ENCODE measurements around the gene FAT1. TPM values are rescaled to one million over a fixed set of nuclear protein-coding genes. Genes with fewer than 3 reads are reported as not detected.
A peak's percentile ranks its signal among the peaks of the same experiment; 100 is the strongest.

The FAT1 gene
- total and polyA plus RNA-seq, 3 donors from 2014 or later = 51.5 to 157 (median 118) TPM

DNA sequence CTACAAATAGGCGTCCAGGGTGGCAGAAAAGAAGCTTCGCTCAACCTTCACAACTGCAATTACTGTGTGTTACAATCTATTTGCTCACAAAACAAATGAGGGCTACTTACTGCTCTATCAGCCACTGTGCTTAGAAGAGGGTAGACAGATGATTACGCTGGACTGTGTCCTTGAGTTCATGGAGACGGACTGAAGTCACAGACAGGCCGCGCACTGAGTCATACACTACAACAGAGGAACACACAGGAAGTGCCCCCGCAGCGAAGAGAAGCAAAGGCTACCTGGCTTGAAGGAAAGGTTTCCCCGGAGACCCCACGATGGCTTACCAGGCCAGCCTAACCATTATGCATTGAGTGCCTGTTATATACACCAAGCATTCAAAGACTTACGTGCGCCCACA lies 25.6 kb downstream of the FAT1 start:
- H3K27ac ChIP-seq = peak overlapping the region; percentile 1 to 42
- intact Hi-C loops (cut with DNase I; ENCODE audit: low total_unique reads) = no loop called here

DNA sequence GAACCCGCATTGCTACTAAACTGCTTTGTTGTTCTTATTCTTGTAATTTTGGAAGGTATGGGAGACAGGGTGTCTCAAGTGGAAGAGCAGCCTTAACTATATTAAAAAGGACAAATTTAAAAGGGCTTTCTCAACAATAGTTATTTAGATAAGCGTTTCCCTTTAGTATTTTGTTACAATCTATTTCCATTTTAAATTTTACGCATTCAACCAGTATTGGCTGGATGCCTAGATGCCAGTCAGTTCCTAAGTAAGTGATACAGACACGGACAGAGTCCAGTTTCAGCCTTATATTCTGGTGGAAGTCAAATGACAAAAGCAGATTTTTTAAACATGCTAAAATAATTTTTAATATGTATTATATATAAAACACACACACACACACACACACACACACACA lies 28.3 kb downstream of the FAT1 start:
- intact Hi-C loops (cut with DNase I; ENCODE audit: low total_unique reads) = no loop called here
- H3K4me3 ChIP-seq = no peak overlapping the region
- no peak for TF ChIP-seq POLR2A (IDR thresholded peaks at IDR 0.05)
- TF ChIP-seq, protein P1, sequence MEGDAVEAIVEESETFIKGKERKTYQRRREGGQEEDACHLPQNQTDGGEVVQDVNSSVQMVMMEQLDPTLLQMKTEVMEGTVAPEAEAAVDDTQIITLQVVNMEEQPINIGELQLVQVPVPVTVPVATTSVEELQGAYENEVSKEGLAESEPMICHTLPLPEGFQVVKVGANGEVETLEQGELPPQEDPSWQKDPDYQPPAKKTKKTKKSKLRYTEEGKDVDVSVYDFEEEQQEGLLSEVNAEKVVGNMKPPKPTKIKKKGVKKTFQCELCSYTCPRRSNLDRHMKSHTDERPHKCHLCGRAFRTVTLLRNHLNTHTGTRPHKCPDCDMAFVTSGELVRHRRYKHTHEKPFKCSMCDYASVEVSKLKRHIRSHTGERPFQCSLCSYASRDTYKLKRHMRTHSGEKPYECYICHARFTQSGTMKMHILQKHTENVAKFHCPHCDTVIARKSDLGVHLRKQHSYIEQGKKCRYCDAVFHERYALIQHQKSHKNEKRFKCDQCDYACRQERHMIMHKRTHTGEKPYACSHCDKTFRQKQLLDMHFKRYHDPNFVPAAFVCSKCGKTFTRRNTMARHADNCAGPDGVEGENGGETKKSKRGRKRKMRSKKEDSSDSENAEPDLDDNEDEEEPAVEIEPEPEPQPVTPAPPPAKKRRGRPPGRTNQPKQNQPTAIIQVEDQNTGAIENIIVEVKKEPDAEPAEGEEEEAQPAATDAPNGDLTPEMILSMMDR (IDR thresholded peaks at IDR 0.05) = no peak
- no peaks in the 10 kb centered on the region for H3K9me3 ChIP-seq
- WGBS, 2 donors = 65 to 71% methylated on average over 4 of the region's 4 CpGs
- H3K36me3 ChIP-seq (ENCODE audit: low read depth, missing control alignments) = no peaks in the 10 kb centered on the region
- H3K27me3 ChIP-seq = no peaks in the 10 kb centered on the region
- peaks cover 24% of the 10 kb centered on the region for H3K4me1 ChIP-seq
- peak overlapping the region; percentile 22 to 45 for H3K27ac ChIP-seq
- peak; percentile 69 for DNase-seq

More for the DNA sequence above, 25.6 kb downstream of the FAT1 start:
- 57 to 88% methylated on average over 11 to 12 of the region's 12 CpGs for WGBS, 2 donors
- Histone ChIP-seq H3K4me3 (no peak overlapping the region), H3K27me3 (no peaks in the 10 kb centered on the region), H3K4me1 (peaks cover 46% of the 10 kb centered on the region), H3K9me3 (no peaks in the 10 kb centered on the region), H3K36me3 (ENCODE audit: low read depth, missing control alignments) (no peaks in the 10 kb centered on the region)
- no peak for TF ChIP-seq POLR2A (IDR thresholded peaks at IDR 0.05)
- TF ChIP-seq, protein P1 (IDR thresholded peaks at IDR 0.05) = no peak
- DNase-seq = peak; percentile 62

DNA sequence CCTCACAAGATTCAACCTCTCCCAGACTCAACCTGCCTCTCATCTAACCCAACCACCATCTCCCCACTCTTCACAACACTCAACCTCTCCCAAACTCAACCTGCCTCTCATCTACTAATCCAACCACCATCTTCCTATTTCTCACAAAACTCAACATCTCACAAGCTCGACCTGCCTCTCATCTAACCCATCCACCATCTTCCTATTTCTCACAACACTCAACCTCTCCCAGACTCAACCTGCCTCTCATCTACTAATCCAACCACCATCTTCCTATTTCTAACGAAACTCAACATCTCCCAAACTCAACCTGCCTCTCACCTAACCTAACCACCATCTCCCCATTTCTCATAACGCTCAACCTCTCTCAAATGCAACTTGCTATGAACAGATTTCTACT lies 29.8 kb downstream of the FAT1 start:
- no peaks in the 10 kb centered on the region for H3K36me3 ChIP-seq (ENCODE audit: low read depth, missing control alignments)
- WGBS, 2 donors = 93 to 94% methylated on average over 3 of the region's 3 CpGs
- H3K27ac ChIP-seq = no peak overlapping the region
- intact Hi-C loops (cut with DNase I; ENCODE audit: low total_unique reads) = no loop called here
- no peak overlapping the region for H3K4me3 ChIP-seq
- H3K4me1 ChIP-seq = peaks cover 14% of the 10 kb centered on the region
- no peaks in the 10 kb centered on the region for H3K27me3 ChIP-seq
- TF ChIP-seq POLR2A (IDR thresholded peaks at IDR 0.05) = no peak
- TF ChIP-seq, protein P1 (IDR thresholded peaks at IDR 0.05) = no peak
- DNase-seq = no peak
- H3K9me3 ChIP-seq = no peaks in the 10 kb centered on the region

DNA sequence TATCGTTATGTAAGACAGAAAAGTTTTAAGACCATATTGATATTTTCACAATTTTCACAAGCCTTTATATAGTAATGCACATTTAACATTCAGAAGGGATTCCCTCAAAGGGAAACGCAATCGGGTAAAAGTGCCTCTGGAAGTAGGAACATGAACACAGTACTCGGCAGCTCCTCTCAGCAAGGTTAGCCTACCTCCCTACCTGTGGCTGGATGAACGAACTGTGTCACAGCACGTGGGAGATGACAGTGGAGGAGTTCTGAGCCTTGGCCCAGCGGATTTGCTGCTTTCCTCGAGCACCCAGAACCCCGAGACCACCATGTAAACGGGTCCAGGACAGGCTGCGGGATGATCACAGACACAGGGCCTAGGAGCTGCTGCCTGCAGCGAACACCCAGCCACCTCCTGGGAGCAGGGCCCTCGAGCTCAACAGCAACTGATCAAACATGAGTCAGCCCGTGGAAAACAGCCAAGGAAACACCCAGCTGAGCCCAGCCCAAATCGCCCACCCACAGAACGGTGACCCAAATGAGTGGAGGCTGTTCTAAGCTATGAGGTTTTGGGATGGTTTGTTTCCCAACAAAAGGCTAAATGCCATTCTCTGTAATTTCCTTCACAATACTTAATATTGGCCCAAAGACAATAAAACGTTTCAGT lies 30.4 kb downstream of the FAT1 start:
- no peak for TF ChIP-seq POLR2A (IDR thresholded peaks at IDR 0.05)
- H3K4me3 ChIP-seq = no peak overlapping the region
- WGBS, 2 donors = 50 to 70% methylated on average over 10 to 17 of the region's 17 CpGs

DNA sequence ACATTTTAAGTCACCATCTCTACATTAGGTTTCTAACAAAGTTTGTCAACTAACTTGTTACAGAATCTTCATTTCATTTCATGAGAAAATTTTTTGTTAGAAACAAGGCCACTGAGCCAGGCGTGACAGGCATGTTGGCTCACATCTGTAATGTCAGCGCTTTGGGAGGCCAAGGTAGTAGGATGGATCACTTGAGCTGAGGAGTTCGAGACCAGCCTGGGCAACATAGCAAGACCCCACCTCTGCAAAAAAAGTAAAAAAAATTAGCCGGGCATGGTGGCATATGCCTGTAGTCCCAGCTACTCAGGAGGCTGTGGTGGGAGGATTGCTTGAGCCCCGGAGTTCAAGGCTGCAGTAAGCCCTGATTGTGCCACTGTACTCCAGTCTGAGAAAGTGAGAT lies 32.3 kb downstream of the FAT1 start:
- no peaks in the 10 kb centered on the region for H3K36me3 ChIP-seq (ENCODE audit: low read depth, missing control alignments)
- H3K4me1 ChIP-seq = peaks cover 17% of the 10 kb centered on the region
- no peak for DNase-seq
- no peaks in the 10 kb centered on the region for H3K27me3 ChIP-seq
- no peak overlapping the region for H3K4me3 ChIP-seq
- WGBS, 2 donors = 86 to 91% methylated on average over 5 of the region's 5 CpGs
- intact Hi-C loops (cut with DNase I; ENCODE audit: low total_unique reads) = no loop called here
- H3K27ac ChIP-seq = no peak overlapping the region
- H3K9me3 ChIP-seq = no peaks in the 10 kb centered on the region
- TF ChIP-seq POLR2A (IDR thresholded peaks at IDR 0.05) = no peak

More for the DNA sequence above, 30.4 kb downstream of the FAT1 start:
- peaks cover 14% of the 10 kb centered on the region for H3K4me1 ChIP-seq
- no peaks in the 10 kb centered on the region for H3K27me3 ChIP-seq
- no peaks in the 10 kb centered on the region for H3K9me3 ChIP-seq
- intact Hi-C loops (cut with DNase I; ENCODE audit: low total_unique reads) = no loop called here
- no peaks in the 10 kb centered on the region for H3K36me3 ChIP-seq (ENCODE audit: low read depth, missing control alignments)
- H3K27ac ChIP-seq = peak overlapping the region in 1 of 2 donors; percentile 7
- DNase-seq = peak; percentile 66

DNA sequence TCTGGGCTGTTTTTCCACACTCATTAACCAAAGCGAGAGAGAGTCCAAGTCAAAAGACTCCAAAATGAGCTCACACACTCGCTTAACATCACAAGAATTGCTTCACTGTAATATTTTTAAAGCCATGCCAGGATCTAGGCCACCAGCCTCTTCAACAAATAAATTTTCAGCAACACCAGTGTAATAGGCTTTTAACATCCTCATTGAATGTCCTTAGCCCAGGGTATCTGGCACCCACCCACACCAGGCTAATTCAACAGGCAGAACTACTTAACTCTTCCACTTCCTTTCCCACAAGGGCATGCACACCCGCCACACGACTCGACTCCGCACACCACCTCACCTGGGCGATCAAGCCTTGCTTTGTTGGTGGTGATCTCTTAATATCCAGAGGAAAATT lies 34.2 kb downstream of the FAT1 start:
- 82 to 85% methylated on average over 7 of the region's 7 CpGs for WGBS, 2 donors
- no peaks in the 10 kb centered on the region for H3K36me3 ChIP-seq (ENCODE audit: low read depth, missing control alignments)
- H3K27me3 ChIP-seq = no peaks in the 10 kb centered on the region
- intact Hi-C loops (cut with DNase I; ENCODE audit: low total_unique reads) = no loop called here
- peaks cover 17% of the 10 kb centered on the region for H3K4me1 ChIP-seq
- DNase-seq = no peak
- TF ChIP-seq, protein P1 (IDR thresholded peaks at IDR 0.05) = no peak
- TF ChIP-seq POLR2A (IDR thresholded peaks at IDR 0.05) = no peak
- H3K9me3 ChIP-seq = no peaks in the 10 kb centered on the region
- H3K27ac ChIP-seq = no peak overlapping the region
- no peak overlapping the region for H3K4me3 ChIP-seq

Measured in testis (tissue), 3 donors.